Prostate gland (tissue), 2 donors: Measurements from ENCODE around the gene MAPK1.

Experiments used
- CTCF ChIP-seq, 4 experiments: fragments of 200-600 bp in 2 of 4; fragments of 450-650 bp in 2 of 4; sonication (generic) in 2 of 4; IDR thresholded peaks; 1 replicate in 3 of 4; 2 replicates in 1 of 4; pipeline ENCODE4 v1.5.1; 2016 to 2019; ENCODE audit warnings: antibody characterized with exemption in 4 of 4, mild to moderate bottlenecking in 2 of 4, moderate library complexity in 2 of 4
- POLR2A ChIP-seq: fragments of 450-650 bp; IDR thresholded peaks from one replicate; pipeline ENCODE4 v1.6.1; 2016; ENCODE audit warnings: antibody characterized with exemption, mild to moderate bottlenecking
- POLR2AphosphoS5 ChIP-seq: sonication (generic); formaldehyde crosslinking; IDR thresholded peaks from one replicate; pipeline ENCODE4 v1.6.1; 2017; ENCODE audit warnings: antibody characterized with exemption

- TF ChIP-seq CTCF (IDR thresholded peaks at IDR 0.05) (no peak), POLR2AphosphoS5 (no peak), POLR2A (no peak)
Observed at GRCh38 chr22:21856868-21857267, 10.6 kb downstream of the MAPK1 start.
